ENCODE measurements around the gene KATNAL2. TPM values are rescaled to one million over a fixed set of nuclear protein-coding genes. Genes with fewer than 3 reads are reported as not detected.

Gene KATNAL2
- total RNA-seq, 2 experiments from 2014 or later, result 0.43 to 0.58 TPM

DNA sequence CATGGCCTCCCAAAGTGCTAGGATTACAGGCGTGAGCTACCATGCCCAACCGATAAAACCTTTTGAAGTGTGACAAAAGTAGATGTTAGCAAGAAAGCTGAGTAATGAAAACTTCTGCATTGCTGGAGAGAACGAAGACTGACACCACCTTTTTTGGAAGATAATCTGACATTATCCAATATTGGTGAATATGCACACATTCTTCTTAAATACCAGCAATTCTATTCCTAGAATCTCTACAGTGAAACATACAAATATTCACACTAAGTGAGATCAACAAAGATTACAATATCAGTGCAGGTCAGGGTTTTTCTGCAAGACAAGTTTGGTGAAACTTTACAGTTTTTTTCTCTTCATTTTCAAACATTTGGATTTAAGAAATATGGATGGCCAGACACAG is 7.9 kb upstream of the KATNAL2 start:
- ATAC-seq (ENCODE audit: low read depth) (no peak), DNase-seq (no peak)
- Mint-ChIP-seq H3K4me1 (peaks cover 7% of the 10 kb centered on the region), H3K27ac (no peak overlapping the region), H3K9me3 (peaks cover 2% of the 10 kb centered on the region), H3K4me3 (no peak overlapping the region), H3K27me3 (no peaks in the 10 kb centered on the region), H3K36me3 (peaks cover 25% of the 10 kb centered on the region)
- POLR2A ChIA-PET, result no interaction called here

- ATAC-seq (ENCODE audit: low read depth) (no peak), DNase-seq (no peak)
- Mint-ChIP-seq H3K27ac (no peak overlapping the region), H3K4me1 (peaks cover 17% of the 10 kb centered on the region), H3K36me3 (peaks cover 22% of the 10 kb centered on the region), H3K9me3 (peaks cover 2% of the 10 kb centered on the region), H3K27me3 (no peaks in the 10 kb centered on the region), H3K4me3 (no peak overlapping the region)
- POLR2A ChIA-PET, result no interaction called here
Measured at GRCh38 chr18:46910856-46911255, 6.5 kb upstream of the KATNAL2 start.

DNA sequence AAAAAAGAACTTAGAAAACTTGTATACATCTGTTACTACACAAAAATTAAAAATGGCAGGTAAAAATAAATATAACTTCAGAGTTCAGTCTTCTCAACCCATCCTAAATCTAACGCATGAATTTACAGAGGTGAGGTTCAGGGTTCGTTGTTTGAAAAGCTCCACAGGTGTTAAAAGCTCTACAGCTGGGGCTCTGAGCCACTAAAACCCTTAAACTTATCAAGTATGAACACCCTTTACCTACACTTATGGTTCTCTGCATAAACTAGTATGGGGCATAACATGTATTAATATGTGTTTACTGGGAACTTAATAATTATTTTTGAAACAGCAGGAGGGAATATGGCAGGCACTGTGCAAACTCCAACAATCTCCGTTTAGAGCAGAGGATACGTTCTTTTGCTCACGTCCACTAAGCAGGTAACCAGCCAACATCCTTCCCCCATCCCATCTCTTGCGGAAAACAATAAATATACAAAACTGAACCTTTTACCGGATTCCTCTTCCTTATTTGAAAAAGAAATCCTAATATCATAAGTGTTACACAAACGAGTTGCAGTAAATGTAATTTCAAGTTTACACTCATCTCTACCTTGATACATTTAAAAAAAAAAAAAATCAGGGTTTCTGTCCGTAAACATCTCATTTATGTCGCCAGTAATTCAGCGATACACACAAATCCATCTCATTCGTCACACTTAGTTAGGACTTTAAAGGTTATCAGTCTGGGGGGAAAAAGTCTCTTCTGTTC is 1.4 kb upstream of the KATNAL2 start:
- DNase-seq, result no peak
- peak overlapping the region; percentile 92 for H3K4me3 Mint-ChIP-seq
- H3K9me3 Mint-ChIP-seq, result no peaks in the 10 kb centered on the region
- H3K36me3 Mint-ChIP-seq, result no peaks in the 10 kb centered on the region
- POLR2A ChIA-PET, result no interaction called here
- ATAC-seq (ENCODE audit: low read depth), result no peak
- peak overlapping the region; percentile 76 for H3K27ac Mint-ChIP-seq
- no peaks in the 10 kb centered on the region for H3K27me3 Mint-ChIP-seq
- H3K4me1 Mint-ChIP-seq, result peaks cover 28% of the 10 kb centered on the region

DNA sequence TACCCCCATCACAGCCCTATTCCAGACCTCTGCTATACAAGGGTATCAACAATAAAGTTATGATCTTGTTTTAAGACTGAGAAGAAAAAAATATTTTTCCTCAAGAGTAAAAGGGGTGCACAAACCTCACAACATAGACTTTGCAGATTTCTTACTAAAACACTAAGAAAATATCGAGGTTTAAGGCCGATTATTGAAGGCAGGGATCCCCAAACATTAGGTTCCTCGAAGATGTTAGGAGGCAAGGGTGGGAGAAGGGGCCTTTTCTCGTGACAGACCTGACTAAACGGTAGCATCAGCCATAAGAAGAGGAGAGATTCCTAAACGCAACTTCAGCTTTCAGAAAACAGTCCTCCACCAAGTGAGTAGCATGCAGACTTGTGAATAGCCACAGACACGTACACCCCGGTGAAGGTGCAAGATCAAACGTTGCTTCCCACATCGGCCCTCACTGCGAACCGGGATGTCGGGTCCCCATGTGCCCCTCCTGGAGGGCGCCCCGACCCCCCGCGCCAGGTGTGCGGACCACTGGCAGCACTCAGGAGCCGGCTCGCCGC is 773 bp upstream of the KATNAL2 start:
- DNase-seq, result no peak
- peak; percentile 35 for ATAC-seq (ENCODE audit: low read depth)
- peak overlapping the region; percentile 92 for H3K4me3 Mint-ChIP-seq
- H3K36me3 Mint-ChIP-seq, result no peaks in the 10 kb centered on the region
- H3K9me3 Mint-ChIP-seq, result no peaks in the 10 kb centered on the region
- peaks cover 28% of the 10 kb centered on the region for H3K4me1 Mint-ChIP-seq
- POLR2A ChIA-PET, result interaction anchor here (1.0 to 1.4 kb wide), 4 partner anchors 14 to 159 kb away, joined by 3 to 5 read pairs (median 4); no protein-coding TSS in a partner anchor
- H3K27me3 Mint-ChIP-seq, result no peaks in the 10 kb centered on the region
- H3K27ac Mint-ChIP-seq, result peak overlapping the region; percentile 76

- no peaks in the 10 kb centered on the region for H3K27me3 Mint-ChIP-seq
- H3K4me1 Mint-ChIP-seq, result peaks cover 28% of the 10 kb centered on the region
- H3K4me3 Mint-ChIP-seq, result peak overlapping the region; percentile 92
- H3K27ac Mint-ChIP-seq, result peak overlapping the region; percentile 52
- no peaks in the 10 kb centered on the region for H3K36me3 Mint-ChIP-seq
- POLR2A ChIA-PET, result interaction anchor here (0.5 to 1.4 kb wide), 6 partner anchors 16 to 260 kb away, joined by 3 to 5 read pairs (median 3); no protein-coding TSS in a partner anchor
- no peaks in the 10 kb centered on the region for H3K9me3 Mint-ChIP-seq
- ATAC-seq (ENCODE audit: low read depth), result peak; percentile 8
- DNase-seq, result no peak
Measured at GRCh38 chr18:46917803-46918600, 600 bp downstream of the KATNAL2 start.

GRCh38 chr18:46920067-46920466 is 2.7 kb downstream of the KATNAL2 start:
- H3K27me3 Mint-ChIP-seq, result no peaks in the 10 kb centered on the region
- H3K27ac Mint-ChIP-seq, result no peak overlapping the region
- peaks cover 3% of the 10 kb centered on the region for H3K9me3 Mint-ChIP-seq
- H3K4me1 Mint-ChIP-seq, result peaks cover 21% of the 10 kb centered on the region
- H3K4me3 Mint-ChIP-seq, result no peak overlapping the region
- DNase-seq, result no peak
- POLR2A ChIA-PET, result no interaction called here
- H3K36me3 Mint-ChIP-seq, result no peaks in the 10 kb centered on the region
- ATAC-seq (ENCODE audit: low read depth), result no peak

DNA sequence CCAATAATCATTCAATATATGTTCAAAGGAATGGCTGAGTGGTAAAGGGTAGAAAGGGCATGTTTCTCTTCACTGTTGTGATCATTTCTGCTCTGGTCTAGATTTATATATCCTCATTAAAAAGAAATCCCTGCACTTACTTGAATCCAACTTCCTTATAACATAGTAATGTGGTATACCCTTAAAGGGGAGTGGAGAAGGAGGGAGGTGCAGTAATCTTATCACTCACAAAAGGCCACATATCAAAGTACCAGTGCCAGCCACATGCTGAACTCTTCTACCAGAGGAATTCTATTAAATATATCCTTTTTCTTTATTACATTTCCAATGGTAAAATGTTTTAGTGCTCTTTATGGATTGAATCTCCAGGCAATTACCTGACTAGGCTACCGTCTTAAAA is 3.3 kb downstream of the KATNAL2 start:
- H3K4me3 Mint-ChIP-seq, result no peak overlapping the region
- H3K27me3 Mint-ChIP-seq, result no peaks in the 10 kb centered on the region

GRCh38 chr18:46939337-46939963 is 22.0 kb downstream of the KATNAL2 start:
- H3K27ac Mint-ChIP-seq, result no peak overlapping the region
- no peaks in the 10 kb centered on the region for H3K9me3 Mint-ChIP-seq
- DNase-seq (no peak), ATAC-seq (ENCODE audit: low read depth) (no peak)
- H3K4me3 Mint-ChIP-seq, result no peak overlapping the region
- no peaks in the 10 kb centered on the region for H3K4me1 Mint-ChIP-seq
- no peaks in the 10 kb centered on the region for H3K36me3 Mint-ChIP-seq
- POLR2A ChIA-PET, result no interaction called here
- peaks cover 10% of the 10 kb centered on the region for H3K27me3 Mint-ChIP-seq

More for the DNA sequence above, 3.3 kb downstream of the KATNAL2 start:
- no peak for ATAC-seq (ENCODE audit: low read depth)
- H3K36me3 Mint-ChIP-seq, result no peaks in the 10 kb centered on the region
- peaks cover 15% of the 10 kb centered on the region for H3K4me1 Mint-ChIP-seq
- H3K27ac Mint-ChIP-seq, result no peak overlapping the region
- H3K9me3 Mint-ChIP-seq, result peaks cover 3% of the 10 kb centered on the region
- DNase-seq, result no peak
- POLR2A ChIA-PET, result no interaction called here

GRCh38 chr18:46939998-46940571 is 22.7 kb downstream of the KATNAL2 start:
- Mint-ChIP-seq H3K27ac (no peak overlapping the region), H3K4me1 (no peaks in the 10 kb centered on the region), H3K4me3 (no peak overlapping the region), H3K27me3 (peaks cover 10% of the 10 kb centered on the region), H3K9me3 (no peaks in the 10 kb centered on the region), H3K36me3 (no peaks in the 10 kb centered on the region)
- DNase-seq (no peak), ATAC-seq (ENCODE audit: low read depth) (no peak)
- POLR2A ChIA-PET, result no interaction called here

- POLR2A ChIA-PET, result no interaction called here
- H3K4me1 Mint-ChIP-seq, result no peaks in the 10 kb centered on the region
- no peaks in the 10 kb centered on the region for H3K9me3 Mint-ChIP-seq
- no peak for ATAC-seq (ENCODE audit: low read depth)
- no peak overlapping the region for H3K4me3 Mint-ChIP-seq
- no peaks in the 10 kb centered on the region for H3K36me3 Mint-ChIP-seq
- no peak overlapping the region for H3K27ac Mint-ChIP-seq
- H3K27me3 Mint-ChIP-seq, result peaks cover 6% of the 10 kb centered on the region
- DNase-seq, result no peak
Measured at GRCh38 chr18:46942646-46943045, 25.2 kb downstream of the KATNAL2 start.

DNA sequence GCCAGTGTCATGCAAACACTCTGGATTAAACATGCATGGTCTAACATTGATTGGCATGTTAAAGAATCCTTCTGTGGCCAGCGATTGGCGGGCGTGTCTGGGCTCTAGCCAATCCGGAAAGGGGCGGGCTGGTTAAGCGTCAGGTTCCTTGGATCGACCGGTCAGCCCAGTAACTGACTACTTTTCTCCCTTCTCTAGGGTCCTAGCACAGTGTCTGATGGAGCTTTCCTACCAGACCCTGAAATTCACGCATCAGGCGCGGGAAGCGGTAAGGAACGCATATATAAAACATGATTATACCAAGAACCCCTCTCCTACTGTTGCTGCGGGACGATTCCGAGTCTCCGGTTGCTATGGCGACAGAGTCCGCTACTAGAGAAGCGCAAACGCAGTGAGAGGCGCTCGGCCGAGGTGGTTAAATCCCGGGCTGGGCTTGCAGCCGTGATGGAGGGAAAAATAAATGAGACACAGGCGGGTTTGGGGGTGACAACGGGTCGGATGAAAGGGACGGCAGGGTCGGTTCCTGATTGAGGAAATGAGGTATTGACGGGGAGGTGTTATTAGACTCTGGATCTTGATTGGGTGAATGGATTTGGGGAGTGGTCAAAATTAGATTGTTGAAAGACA is 29.4 kb downstream of the KATNAL2 start:
- no peak overlapping the region for H3K4me3 Mint-ChIP-seq
- ATAC-seq (ENCODE audit: low read depth), result peak; percentile 97
- H3K27me3 Mint-ChIP-seq, result peaks cover 14% of the 10 kb centered on the region
- peak; percentile 67 for DNase-seq
- no peaks in the 10 kb centered on the region for H3K36me3 Mint-ChIP-seq
- POLR2A ChIA-PET, result interaction anchor here (2.2 kb wide), 1 partner anchor 29 kb away, joined by 5 read pairs; the partner anchor contains the start of genes KATNAL2 and PIAS2
- no peak overlapping the region for H3K27ac Mint-ChIP-seq
- no peaks in the 10 kb centered on the region for H3K4me1 Mint-ChIP-seq
- H3K9me3 Mint-ChIP-seq, result no peaks in the 10 kb centered on the region

GRCh38 chr18:46950064-46950656 is 32.8 kb downstream of the KATNAL2 start:
- Mint-ChIP-seq H3K36me3 (no peaks in the 10 kb centered on the region), H3K4me3 (no peak overlapping the region), H3K27me3 (peaks cover 9% of the 10 kb centered on the region), H3K27ac (no peak overlapping the region), H3K4me1 (peaks cover 1% of the 10 kb centered on the region), H3K9me3 (no peaks in the 10 kb centered on the region)
- POLR2A ChIA-PET, result no interaction called here
- DNase-seq, result no peak
- no peak for ATAC-seq (ENCODE audit: low read depth)
